CD14-positive monocyte (primary cell): ENCODE results near the gene DPPA5. TPM values are rescaled to one million over a fixed set of nuclear protein-coding genes. Genes with fewer than 3 reads are reported as not detected.
"Not testable (repeated sequence)": the region's sequence is repeated elsewhere in the genome, so short reads cannot be mapped to it uniquely, and the experiment has no call there.

Experiments used
- DNase-seq, 3 donors: peaks; one replicate each; pipeline ENCODE4 v3.0.0-alpha.2; 2011 to 2022
- H2AFZ ChIP-seq: 2 replicates; pipeline ENCODE4 v1.6.0; 2012; ENCODE audit warnings: mild to moderate bottlenecking, low read depth, low read length, inconsistent platforms; ENCODE audit not compliant: insufficient read depth, poor library complexity, severe bottlenecking
- H3K27ac ChIP-seq, 2 donors: 1 replicate in 1 of 2; 2 replicates in 1 of 2; pipeline ENCODE4 v1.5.1; 2012 to 2013; ENCODE audit warnings: low read length in 2 of 2, control low read depth in 1 of 2, inconsistent platforms in 1 of 2, low read depth in 1 of 2, mild to moderate bottlenecking in 1 of 2
- H3K27me3 ChIP-seq, 2 donors: one replicate each; pipeline versions ENCODE4 v1.6.0 to v1.6.1; 2011 to 2013; ENCODE audit warnings: low read length in 2 of 2; ENCODE audit not compliant: control insufficient read depth in 2 of 2, insufficient read depth in 2 of 2
- H3K36me3 ChIP-seq, 2 donors: replicated peaks in 1 of 2; 1 replicate in 1 of 2; 2 replicates in 1 of 2; pipeline versions ENCODE4 v1.5.1 to v1.6.1; 2012 to 2013; ENCODE audit warnings: low read length in 2 of 2, control low read depth in 1 of 2, inconsistent platforms in 1 of 2, mild to moderate bottlenecking in 1 of 2; ENCODE audit not compliant: insufficient read depth in 2 of 2, control insufficient read depth in 1 of 2
- H3K4me1 ChIP-seq, 2 donors: 1 replicate in 1 of 2; 2 replicates in 1 of 2; pipeline versions ENCODE4 v1.5.1 to v1.6.1; 2012 to 2013; ENCODE audit warnings: low read length in 2 of 2, control low read depth in 1 of 2, inconsistent platforms in 1 of 2, mild to moderate bottlenecking in 1 of 2, moderate library complexity in 1 of 2; ENCODE audit not compliant: insufficient read depth in 2 of 2, control insufficient read depth in 1 of 2
- H3K4me2 ChIP-seq: replicated peaks from 2 replicates; pipeline ENCODE3; 2012; ENCODE audit warnings: low read length, moderate library complexity, mild to moderate bottlenecking; ENCODE audit not compliant: poor library complexity, severe bottlenecking; ENCODE audit errors: extremely low read depth
- H3K4me3 ChIP-seq, 3 experiments: fragments of 200-600 bp in 1 of 3; sonication (generic) in 1 of 3; replicated peaks in 1 of 3; 1 replicate in 2 of 3; 2 replicates in 1 of 3; pipeline ENCODE4 v1.5.1; 2011 to 2013; ENCODE audit warnings: low read length in 3 of 3, mild to moderate bottlenecking in 3 of 3, control low read depth in 2 of 3, low read depth in 2 of 3, inconsistent platforms in 1 of 3, moderate library complexity in 1 of 3
- H3K79me2 ChIP-seq: 2 replicates; pipeline ENCODE4 v1.6.0; 2012; ENCODE audit warnings: mild to moderate bottlenecking, control low read depth, inconsistent platforms, low read length, moderate library complexity; ENCODE audit not compliant: insufficient read depth
- H3K9ac ChIP-seq: 2 replicates; pipeline ENCODE4 v1.6.0; 2017; ENCODE audit warnings: low read length, mild to moderate bottlenecking; ENCODE audit not compliant: insufficient read depth, poor library complexity, severe bottlenecking
- H3K9me3 ChIP-seq, 2 donors: replicated peaks in 1 of 2; 1 replicate in 1 of 2; 2 replicates in 1 of 2; pipeline versions ENCODE4 v1.5.1 to v1.6.1; 2012 to 2013; ENCODE audit warnings: low read length in 2 of 2, control low read depth in 1 of 2; ENCODE audit not compliant: control insufficient read depth in 1 of 2, insufficient read depth in 1 of 2
- H4K20me1 ChIP-seq: 2 replicates; pipeline ENCODE4 v1.6.0; 2012; ENCODE audit warnings: mild to moderate bottlenecking, low read length, control low read depth, moderate library complexity; ENCODE audit not compliant: insufficient read depth
- H3K27ac Mint-ChIP-seq, 7 donors: one replicate each; pipeline ENCODE4 v1.8.0; 2020; ENCODE audit warnings: mild to moderate bottlenecking in 7 of 7, mixed read lengths in 7 of 7, moderate library complexity in 6 of 7, inconsistent platforms in 2 of 7
- H3K27me3 Mint-ChIP-seq, 3 donors: one replicate each; pipeline ENCODE4 v1.8.0; 2021 to 2022; ENCODE audit warnings: low read depth in 3 of 3, mild to moderate bottlenecking in 3 of 3, mixed read lengths in 3 of 3, moderate library complexity in 3 of 3, inconsistent platforms in 1 of 3
- H3K36me3 Mint-ChIP-seq, 2 donors: one replicate each; pipeline ENCODE4 v1.8.0; 2020; ENCODE audit warnings: mixed read lengths in 2 of 2, inconsistent platforms in 1 of 2, mild to moderate bottlenecking in 1 of 2
- H3K4me1 Mint-ChIP-seq: one replicate; pipeline ENCODE4 v1.8.0; 2020; ENCODE audit warnings: mild to moderate bottlenecking, mixed read lengths
- H3K4me3 Mint-ChIP-seq, 2 donors: one replicate each; pipeline ENCODE4 v1.8.0; 2020; ENCODE audit warnings: mild to moderate bottlenecking in 2 of 2, mixed read lengths in 2 of 2, moderate library complexity in 1 of 2
- H3K9me3 Mint-ChIP-seq, 7 donors: one replicate each; pipeline ENCODE4 v1.8.0; 2020 to 2022; ENCODE audit warnings: mixed read lengths in 7 of 7, mild to moderate bottlenecking in 6 of 7, moderate library complexity in 6 of 7, inconsistent platforms in 2 of 7
- WGBS: methylation state at CpG from one replicate; pipeline ENCODE4 v1.1.5; 2013; ENCODE audit warnings: missing lambda C conversion rate; ENCODE audit not compliant: insufficient coverage; 5-methylcytosine and 5-hydroxymethylcytosine counted together
- intact Hi-C, 2 donors: fragments of 100-400 bp; cut with micrococcal nuclease; formaldehyde crosslinking; loops; one replicate each; pipeline versions ENCODE4 v1.15.0 to v1.15.1; 2023
- polyA plus RNA-seq, 3 donors: library from polyadenylated mRNA; depleted of rRNA in 1 of 3; unstranded in 2 of 3; stranded (reverse) in 1 of 3; fragments of 300-500 nt in 2 of 3; fragments of >200 nt in 1 of 3; fragmentation: Illumina TruSeq in 2 of 3; gene quantifications; 1 replicate in 2 of 3; 2 replicates in 1 of 3; pipeline ENCODE4 v1.2.3, GENCODE V29; 2012 to 2021
- small RNA-seq: library from RNA; depleted of rRNA; stranded (forward); fragments of <200 nt; gene quantifications from one replicate; pipeline ENCODE3, GENCODE V24; 2012; ENCODE audit warnings: low read depth; ENCODE audit not compliant: insufficient read length
- TF ChIP-seq, protein P1 (sequence below): fragments of 200-600 bp; IDR thresholded peaks from one replicate; pipeline ENCODE4 v1.8.0; 2022; ENCODE audit warnings: antibody characterized with exemption, mild to moderate bottlenecking

Gene DPPA5
- polyA plus RNA-seq, 3 donors, result not detected

DNA sequence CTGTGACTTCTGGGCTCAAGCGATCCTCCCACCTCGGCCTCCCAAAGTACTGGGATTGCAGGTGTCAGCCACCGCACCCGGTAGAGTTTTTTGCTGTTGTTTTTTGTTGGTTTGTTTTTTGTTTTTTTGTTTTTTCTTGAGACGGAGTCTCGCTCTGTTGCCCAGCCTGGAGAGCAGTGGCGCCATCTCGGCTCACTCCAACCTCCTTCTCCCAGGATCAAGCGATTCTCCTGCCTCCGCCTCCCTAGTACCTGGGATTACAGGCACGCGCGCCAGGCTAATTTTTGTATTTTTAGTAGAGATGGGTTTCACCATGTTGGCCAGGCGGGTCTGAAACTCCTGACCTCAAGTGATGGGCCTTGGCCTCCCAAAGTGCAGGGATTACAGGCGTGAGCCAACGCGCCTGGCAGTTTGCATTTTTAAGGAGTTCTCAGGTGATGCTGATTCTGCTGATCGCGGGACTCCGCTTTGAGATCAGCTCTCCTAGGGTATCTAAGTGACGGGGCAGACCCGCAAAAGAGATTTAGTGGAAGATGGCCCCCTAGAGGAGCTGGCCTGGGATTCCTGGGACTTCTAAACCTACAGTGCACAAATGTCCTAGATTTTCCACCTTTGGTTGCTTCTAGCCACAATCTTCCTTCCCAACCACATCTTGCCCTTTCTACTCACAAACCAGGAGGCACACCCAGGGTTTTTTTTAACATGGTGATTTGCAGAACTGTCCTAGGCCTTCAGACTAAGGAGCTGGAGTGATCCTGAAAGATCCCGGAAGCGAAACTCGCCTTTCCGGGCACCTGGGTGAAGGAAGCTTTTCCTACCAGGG, 45.2 kb downstream of the DPPA5 start:
- H3K4me2 ChIP-seq, result peak overlapping the region; percentile 91
- peak overlapping the region in 1 of 7 donors; percentile 33 for H3K27ac Mint-ChIP-seq
- H3K4me1 ChIP-seq, result peaks cover 9 to 11% of the 10 kb centered on the region in 2 donors
- no peaks in the 10 kb centered on the region for H3K79me2 ChIP-seq
- H3K27me3 ChIP-seq, result peaks cover 0 to 8% of the 10 kb centered on the region in 2 donors
- peaks cover 0 to 10% (median 7%) of the 10 kb centered on the region in 7 donors for H3K9me3 Mint-ChIP-seq
- WGBS, result 74% methylated on average over 19 of the region's 26 CpGs
- peaks cover 23% of the 10 kb centered on the region for H3K4me1 Mint-ChIP-seq
- H3K4me3 ChIP-seq, result peak overlapping the region; percentile 61 to 85 (median 75)
- TF ChIP-seq, protein P1, sequence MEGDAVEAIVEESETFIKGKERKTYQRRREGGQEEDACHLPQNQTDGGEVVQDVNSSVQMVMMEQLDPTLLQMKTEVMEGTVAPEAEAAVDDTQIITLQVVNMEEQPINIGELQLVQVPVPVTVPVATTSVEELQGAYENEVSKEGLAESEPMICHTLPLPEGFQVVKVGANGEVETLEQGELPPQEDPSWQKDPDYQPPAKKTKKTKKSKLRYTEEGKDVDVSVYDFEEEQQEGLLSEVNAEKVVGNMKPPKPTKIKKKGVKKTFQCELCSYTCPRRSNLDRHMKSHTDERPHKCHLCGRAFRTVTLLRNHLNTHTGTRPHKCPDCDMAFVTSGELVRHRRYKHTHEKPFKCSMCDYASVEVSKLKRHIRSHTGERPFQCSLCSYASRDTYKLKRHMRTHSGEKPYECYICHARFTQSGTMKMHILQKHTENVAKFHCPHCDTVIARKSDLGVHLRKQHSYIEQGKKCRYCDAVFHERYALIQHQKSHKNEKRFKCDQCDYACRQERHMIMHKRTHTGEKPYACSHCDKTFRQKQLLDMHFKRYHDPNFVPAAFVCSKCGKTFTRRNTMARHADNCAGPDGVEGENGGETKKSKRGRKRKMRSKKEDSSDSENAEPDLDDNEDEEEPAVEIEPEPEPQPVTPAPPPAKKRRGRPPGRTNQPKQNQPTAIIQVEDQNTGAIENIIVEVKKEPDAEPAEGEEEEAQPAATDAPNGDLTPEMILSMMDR, result no peak
- peaks cover 14 to 34% (median 24%) of the 10 kb centered on the region in 3 donors for H3K27me3 Mint-ChIP-seq
- intact Hi-C loops, result no loop called here
- DNase-seq, result no peak
- H3K9me3 ChIP-seq, result no peaks in the 10 kb centered on the region
- peaks cover 0 to 2% of the 10 kb centered on the region in 2 donors for H3K36me3 Mint-ChIP-seq
- peak overlapping the region; percentile 98 to 100 for H3K4me3 Mint-ChIP-seq
- peak overlapping the region; percentile 91 for H2AFZ ChIP-seq
- no peaks in the 10 kb centered on the region for H4K20me1 ChIP-seq
- no peak overlapping the region for H3K27ac ChIP-seq
- peak overlapping the region; percentile 70 for H3K9ac ChIP-seq
- H3K36me3 ChIP-seq, result no peaks in the 10 kb centered on the region

DNA sequence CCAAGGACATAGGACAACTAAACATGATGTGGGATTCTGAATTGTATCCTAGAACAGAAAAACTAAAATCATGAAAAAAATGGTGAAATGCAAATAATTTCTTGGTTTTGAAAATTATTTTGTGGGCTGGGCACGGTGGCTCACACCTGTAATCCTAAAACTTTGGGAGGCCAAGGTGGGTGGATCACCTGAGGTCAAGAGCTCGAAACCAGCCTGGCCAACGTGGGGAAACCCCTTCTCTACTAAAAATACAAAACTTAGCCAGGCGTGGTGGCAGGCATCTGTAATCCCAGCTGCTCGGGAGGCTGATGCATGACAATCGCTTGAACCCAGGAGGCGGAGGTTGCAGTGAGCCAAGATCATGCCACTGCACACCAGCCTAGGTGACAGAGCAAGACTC, 50.3 kb downstream of the DPPA5 start:
- H3K36me3 Mint-ChIP-seq, result peaks cover 2 to 10% of the 10 kb centered on the region in 2 donors
- not testable (repeated sequence) for H3K36me3 ChIP-seq

More for the DNA sequence above, 50.3 kb downstream of the DPPA5 start:
- intact Hi-C loops, H3K4me3 Mint-ChIP-seq, H3K4me3 ChIP-seq, H3K27ac ChIP-seq, H3K27ac Mint-ChIP-seq, H3K79me2 ChIP-seq, H3K4me1 ChIP-seq, H3K9ac ChIP-seq, H4K20me1 ChIP-seq, H3K9me3 ChIP-seq, H3K27me3 Mint-ChIP-seq, H3K27me3 ChIP-seq, H3K9me3 Mint-ChIP-seq, H2AFZ ChIP-seq, DNase-seq, H3K4me2 ChIP-seq: not testable (repeated sequence)
- WGBS, result 90% methylated on average over 4 of the region's 7 CpGs
- H3K4me1 Mint-ChIP-seq, result peaks cover 11% of the 10 kb centered on the region

Small RNA genes lying within 50 kb of the gene (small RNA-seq; reads per million reads assigned to genes)
- gene RPL39P3, result not detected

Other genes with a start within 250 kb of the DPPA5 start
- not detected for gene KHDC1L, start 128.8 kb downstream of the DPPA5 start, polyA plus RNA-seq
- gene KHDC1, start 91.1 kb downstream of the DPPA5 start, polyA plus RNA-seq, result under 1 TPM in 1 of 3 donors, not detected in 2; 0.13 TPM
- not detected for gene KHDC3L, start 8.4 kb upstream of the DPPA5 start, polyA plus RNA-seq
- gene OOEP, start 15.6 kb upstream of the DPPA5 start, polyA plus RNA-seq, result not detected
- 1 to 10 TPM in 1 of 3 donors, under 1 TPM in 1, not detected in 1; 0.23 to 1.0 TPM for gene DDX43, start 40.6 kb upstream of the DPPA5 start, polyA plus RNA-seq
- 10 to 100 TPM in 1 of 3 donors, 1 to 10 TPM in 2; 4.9 to 13.9 (median 6.7) TPM for gene CGAS, start 98.0 kb upstream of the DPPA5 start, polyA plus RNA-seq
- gene MTO1, start 107.5 kb upstream of the DPPA5 start, polyA plus RNA-seq, result 10 to 100 TPM in 2 of 3 donors, 1 to 10 TPM in 1; 8.0 to 22.8 (median 14.4) TPM
- gene EEF1A1, start 166.8 kb upstream of the DPPA5 start, polyA plus RNA-seq, result 1,000 to 10,000 TPM; 5,292 to 7,368 (median 5,586) TPM